LNCaP clone FGC (cell line): ENCODE measurements around the gene SCAF8.
"Not testable (repeated sequence)": the region's sequence is repeated elsewhere in the genome, so short reads cannot be mapped to it uniquely, and the experiment has no call there.

Experiments used
- DNase-seq: peaks from one replicate; pipeline ENCODE4 v3.0.0-alpha.2; 2011; ENCODE audit warnings: low read depth
- H3K4me3 ChIP-seq: 2 replicates; pipeline ENCODE4 v1.5.1; 2011; ENCODE audit warnings: mild to moderate bottlenecking, low read depth, low read length, control low read depth
- TF ChIP-seq, protein P1 (sequence below): IDR thresholded peaks from 2 replicates; pipeline ENCODE4 v1.5.1; 2012; ENCODE audit warnings: mild to moderate bottlenecking; ENCODE audit not compliant: control insufficient read depth, insufficient read depth; ENCODE audit errors: extremely low read depth

SCAF8 gene

GRCh38 chr6:154733626-154734382, 588 bp downstream of the SCAF8 start:
- TF ChIP-seq, protein P1, sequence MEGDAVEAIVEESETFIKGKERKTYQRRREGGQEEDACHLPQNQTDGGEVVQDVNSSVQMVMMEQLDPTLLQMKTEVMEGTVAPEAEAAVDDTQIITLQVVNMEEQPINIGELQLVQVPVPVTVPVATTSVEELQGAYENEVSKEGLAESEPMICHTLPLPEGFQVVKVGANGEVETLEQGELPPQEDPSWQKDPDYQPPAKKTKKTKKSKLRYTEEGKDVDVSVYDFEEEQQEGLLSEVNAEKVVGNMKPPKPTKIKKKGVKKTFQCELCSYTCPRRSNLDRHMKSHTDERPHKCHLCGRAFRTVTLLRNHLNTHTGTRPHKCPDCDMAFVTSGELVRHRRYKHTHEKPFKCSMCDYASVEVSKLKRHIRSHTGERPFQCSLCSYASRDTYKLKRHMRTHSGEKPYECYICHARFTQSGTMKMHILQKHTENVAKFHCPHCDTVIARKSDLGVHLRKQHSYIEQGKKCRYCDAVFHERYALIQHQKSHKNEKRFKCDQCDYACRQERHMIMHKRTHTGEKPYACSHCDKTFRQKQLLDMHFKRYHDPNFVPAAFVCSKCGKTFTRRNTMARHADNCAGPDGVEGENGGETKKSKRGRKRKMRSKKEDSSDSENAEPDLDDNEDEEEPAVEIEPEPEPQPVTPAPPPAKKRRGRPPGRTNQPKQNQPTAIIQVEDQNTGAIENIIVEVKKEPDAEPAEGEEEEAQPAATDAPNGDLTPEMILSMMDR, result no peak
- DNase-seq, result peak; percentile 93
- H3K4me3 ChIP-seq, result peak overlapping the region; percentile 63

- no peak overlapping the region for H3K4me3 ChIP-seq
- DNase-seq, result no peak
- TF ChIP-seq, protein P1, result no peak
Measured at GRCh38 chr6:154736618-154737259, 3.5 kb downstream of the SCAF8 start.

GRCh38 chr6:154737424-154737823, 4.2 kb downstream of the SCAF8 start:
- H3K4me3 ChIP-seq, result no peak overlapping the region
- TF ChIP-seq, protein P1, result no peak
- no peak for DNase-seq

DNA sequence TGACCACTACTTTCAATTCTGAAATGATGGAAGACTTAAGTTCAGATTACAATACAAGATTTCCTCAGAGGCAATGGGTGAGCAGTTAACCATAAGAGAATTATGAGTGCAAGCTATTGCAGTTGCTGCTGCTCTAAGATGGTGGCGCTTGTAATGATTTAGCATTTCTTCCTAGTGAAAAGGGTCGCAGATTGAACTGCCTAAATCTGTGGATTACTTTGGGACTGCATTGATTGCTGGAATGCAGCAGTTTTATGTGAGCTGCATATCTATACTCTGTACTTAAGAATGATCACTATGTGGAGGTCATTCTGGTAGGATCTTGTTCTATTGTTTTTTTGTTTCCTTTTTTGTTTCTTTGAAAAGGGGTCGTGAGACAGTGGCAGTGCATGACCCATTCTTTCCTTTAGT, 5.3 kb downstream of the SCAF8 start:
- DNase-seq, result no peak
- H3K4me3 ChIP-seq, result no peak overlapping the region
- TF ChIP-seq, protein P1, result no peak

DNA sequence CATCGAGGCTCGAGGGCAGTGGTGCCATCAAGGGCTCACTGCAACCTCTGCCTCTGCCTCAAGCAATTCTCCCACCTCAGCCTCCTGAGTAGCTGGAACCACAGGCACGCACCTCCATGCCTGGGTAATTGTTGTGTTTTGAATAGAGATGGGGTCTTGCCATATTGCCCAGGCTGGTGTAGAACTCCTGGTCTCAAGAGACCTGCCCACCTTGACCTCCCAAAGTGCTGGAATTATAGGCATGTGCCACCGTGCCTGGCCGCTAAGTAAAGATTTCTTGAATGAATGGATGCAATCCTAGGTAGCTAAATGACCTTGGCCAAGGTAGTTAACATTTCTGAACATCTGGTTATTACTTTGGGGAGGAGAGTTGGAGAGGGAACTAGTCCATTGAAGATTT, 7.4 kb downstream of the SCAF8 start:
- TF ChIP-seq, protein P1, result no peak
- no peak overlapping the region for H3K4me3 ChIP-seq
- no peak for DNase-seq

- no peak for DNase-seq
- no peak overlapping the region for H3K4me3 ChIP-seq
- TF ChIP-seq, protein P1, result no peak
Measured at GRCh38 chr6:154742891-154743290, 9.7 kb downstream of the SCAF8 start.

DNA sequence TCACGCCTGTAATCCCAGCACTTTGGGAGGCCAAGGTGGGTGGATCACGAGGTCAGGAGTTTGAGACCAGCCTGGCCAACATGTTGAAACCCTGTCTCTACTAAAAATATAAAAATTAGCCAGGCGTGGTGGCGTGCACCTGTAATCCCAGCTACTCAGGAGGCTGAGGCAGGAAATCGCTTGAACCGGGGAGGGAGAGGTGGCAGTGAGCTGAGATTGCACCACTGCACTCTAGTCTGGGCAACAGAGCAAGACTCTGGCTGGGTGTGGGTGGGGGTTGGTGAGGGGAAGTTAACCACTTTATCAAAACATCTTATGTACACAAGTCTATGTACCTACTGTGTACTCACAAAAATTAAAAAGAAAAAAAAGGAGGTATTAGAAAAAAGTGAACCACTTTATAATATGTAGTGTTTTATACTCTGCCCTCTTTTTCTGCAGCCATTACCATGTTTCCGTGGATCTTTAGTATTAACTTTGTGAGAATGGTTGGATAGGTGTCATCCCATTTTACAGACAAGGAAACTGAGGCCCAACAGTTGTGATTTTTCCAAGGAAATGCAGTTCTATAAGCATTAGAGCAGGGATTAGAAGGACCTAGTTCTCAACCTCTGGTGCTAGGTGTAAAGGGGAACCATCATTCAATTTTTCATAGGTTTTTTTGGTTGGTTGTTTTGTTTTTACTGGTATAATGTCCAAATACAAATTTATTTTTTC, 11.0 kb downstream of the SCAF8 start:
- not testable (repeated sequence) for H3K4me3 ChIP-seq, DNase-seq
